ENCODE data around the gene ATP2B1. TPM values are rescaled to one million over a fixed set of nuclear protein-coding genes. Genes with fewer than 3 reads are reported as not detected.

The ATP2B1 gene
- total RNA-seq, 4 donors from 2014 or later: 21.9 to 47.7 (median 42.1) TPM

GRCh38 chr12:89540586-89540985 lies 168.1 kb downstream of the ATP2B1 start:
- Histone ChIP-seq H3K36me3 (no peaks in the 10 kb centered on the region), H3K4me1 (peaks cover 0 to 28% (median 5%) of the 10 kb centered on the region in 4 donors), H3K27me3 (no peaks in the 10 kb centered on the region), H3K9me3 (no peaks in the 10 kb centered on the region), H3K4me3 (no peak overlapping the region), H3K27ac (no peak overlapping the region)
- 73 to 84% methylated on average over 3 of the region's 3 CpGs for WGBS, 2 donors
- TF ChIP-seq POLR2A (IDR thresholded peaks at IDR 0.05) (no peak), CTCF (IDR thresholded peaks at IDR 0.05) (no peak), EP300 (IDR thresholded peaks at IDR 0.05) (no peak)
- DNase-seq (ENCODE audit: low spot score in 2 of 2): no peak

DNA sequence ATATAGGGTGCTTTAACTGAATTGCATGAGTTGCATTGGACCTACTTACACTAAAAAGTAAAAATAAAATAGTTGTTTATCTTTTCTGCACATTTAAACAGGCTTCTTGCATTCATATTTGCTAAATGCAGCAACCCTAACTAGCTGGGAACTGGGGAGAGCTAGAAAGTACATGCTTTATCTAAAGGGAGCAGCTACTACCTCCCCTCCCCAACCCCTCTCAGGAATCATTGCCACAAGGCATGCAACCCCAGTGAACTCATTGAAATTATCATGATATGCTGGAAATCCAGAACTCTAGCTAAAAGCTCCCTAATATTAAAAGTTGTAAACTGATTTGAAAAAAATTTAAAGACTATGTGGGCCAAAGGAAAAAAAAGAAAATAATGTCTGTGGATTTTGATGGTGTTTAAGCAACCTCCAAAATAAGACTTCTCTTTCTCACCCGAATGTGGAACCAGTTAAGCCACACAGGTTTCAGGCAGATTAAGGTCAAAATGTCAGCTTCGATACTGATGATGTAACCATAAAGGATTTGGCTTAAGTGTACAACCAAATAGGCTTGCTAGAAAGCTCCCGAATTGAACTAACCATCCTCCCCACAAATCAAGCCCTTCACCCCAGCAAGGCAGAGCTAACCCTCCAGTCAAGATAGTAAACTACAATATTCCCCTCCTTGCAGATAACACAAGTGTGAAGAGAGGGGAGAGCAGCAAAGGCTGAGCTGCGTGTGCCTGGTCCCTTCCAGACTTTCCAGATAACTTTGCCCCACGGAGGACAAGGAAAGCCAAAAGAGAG lies 169.0 kb downstream of the ATP2B1 start:
- WGBS, 2 donors: 52 to 70% methylated on average over 5 of the region's 5 CpGs
- peaks cover 0 to 19% (median 5%) of the 10 kb centered on the region in 4 donors for H3K4me1 ChIP-seq
- no peak for TF ChIP-seq CTCF (IDR thresholded peaks at IDR 0.05)
- H3K27me3 ChIP-seq: no peaks in the 10 kb centered on the region
- no peak overlapping the region for H3K4me3 ChIP-seq
- no peak overlapping the region for H3K27ac ChIP-seq
- H3K9me3 ChIP-seq: no peaks in the 10 kb centered on the region
- no peak for DNase-seq (ENCODE audit: low spot score in 2 of 2)
- no peaks in the 10 kb centered on the region for H3K36me3 ChIP-seq

DNA sequence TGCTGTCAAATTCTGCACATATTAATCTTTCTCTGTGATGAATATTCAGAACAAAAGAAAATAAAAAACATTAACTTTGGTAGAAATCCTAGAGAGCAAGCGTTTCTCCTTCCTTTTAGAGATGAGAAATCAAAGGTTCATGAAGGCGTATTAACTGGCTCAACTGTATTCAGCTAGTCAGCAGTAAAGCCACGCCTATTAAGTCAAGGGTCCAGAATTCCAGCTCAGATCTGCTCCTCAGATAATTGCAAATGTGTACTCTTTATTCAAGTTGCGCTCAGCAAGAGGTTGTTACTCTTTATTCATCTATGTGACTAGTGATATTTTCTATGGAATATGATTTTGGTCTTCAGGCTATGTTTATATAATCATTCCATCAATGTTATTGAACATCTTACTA lies 169.7 kb downstream of the ATP2B1 start:
- no peak for DNase-seq (ENCODE audit: low spot score in 2 of 2)
- Histone ChIP-seq H3K27ac (no peak overlapping the region), H3K36me3 (no peaks in the 10 kb centered on the region), H3K27me3 (no peaks in the 10 kb centered on the region), H3K4me3 (no peak overlapping the region), H3K9me3 (no peaks in the 10 kb centered on the region), H3K4me1 (peaks cover 0 to 15% (median 5%) of the 10 kb centered on the region in 4 donors)
- WGBS, 2 donors: 84 to 85% methylated on average over 4 of the region's 4 CpGs
- TF ChIP-seq EP300 (IDR thresholded peaks at IDR 0.05) (no peak), CTCF (IDR thresholded peaks at IDR 0.05) (no peak), POLR2A (IDR thresholded peaks at IDR 0.05) (no peak)

Small RNA genes lying within 50 kb of the gene (small RNA-seq; reads per million reads assigned to genes)
- not detected for gene AC025034.2
- gene RNA5SP365: not detected
- not detected for gene RNU6-148P

Other genes with a start within 250 kb of the ATP2B1 start
- gene GALNT4, start 184.0 kb downstream of the ATP2B1 start, total RNA-seq: 1 to 10 TPM; 2.7 to 5.9 (median 5.0) TPM
- gene POC1B, start 182.8 kb downstream of the ATP2B1 start, total RNA-seq: 10 to 100 TPM; 22.7 to 38.7 (median 25.1) TPM